Measurements from ENCODE around the gene STK31. TPM values are rescaled to one million over a fixed set of nuclear protein-coding genes. Genes with fewer than 3 reads are reported as not detected.

The STK31 gene
- total and polyA plus RNA-seq, 4 donors = 0.03 to 0.59 (median 0.18) TPM

DNA sequence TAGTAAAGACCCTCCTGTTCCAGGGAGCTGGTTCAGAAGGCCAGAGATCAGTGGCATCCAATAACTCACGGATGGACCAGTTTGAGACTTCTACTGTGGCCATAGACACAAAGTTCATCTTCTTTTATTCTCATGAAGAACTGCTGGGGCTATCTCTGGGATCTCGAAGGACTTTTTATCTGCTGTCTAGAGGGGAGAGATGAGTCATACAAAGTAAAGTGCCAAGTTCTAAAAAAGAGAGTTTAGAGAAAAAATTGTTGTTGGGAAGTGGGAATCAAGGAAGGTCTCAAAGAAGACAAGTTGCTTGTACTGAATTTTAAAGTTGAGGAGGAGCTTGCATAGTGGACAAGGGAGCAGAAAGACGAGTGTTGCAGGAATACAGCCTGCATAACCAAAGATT lies 38.0 kb upstream of the STK31 start:
- TF ChIP-seq FOXA1 (IDR thresholded peaks at IDR 0.05) (no peak), GABPA (IDR thresholded peaks at IDR 0.05 in 1 of 2, conservative IDR thresholded peaks at IDR 0.05 in 1 of 2) (no peak), EGR1 (IDR thresholded peaks at IDR 0.05; ENCODE audit: low read depth in 2 of 2) (no peak), NR2F2 (IDR thresholded peaks at IDR 0.05) (no peak), HNF4A (conservative IDR thresholded peaks at IDR 0.05) (no peak), JUND (IDR thresholded peaks at IDR 0.05) (no peak), YY1 (IDR thresholded peaks at IDR 0.05) (no peak), RAD21 (IDR thresholded peaks at IDR 0.05) (no peak), HNF4G (IDR thresholded peaks at IDR 0.05) (no peak), FOXA2 (IDR thresholded peaks at IDR 0.05) (no peak)
- TF ChIP-seq, protein P1, sequence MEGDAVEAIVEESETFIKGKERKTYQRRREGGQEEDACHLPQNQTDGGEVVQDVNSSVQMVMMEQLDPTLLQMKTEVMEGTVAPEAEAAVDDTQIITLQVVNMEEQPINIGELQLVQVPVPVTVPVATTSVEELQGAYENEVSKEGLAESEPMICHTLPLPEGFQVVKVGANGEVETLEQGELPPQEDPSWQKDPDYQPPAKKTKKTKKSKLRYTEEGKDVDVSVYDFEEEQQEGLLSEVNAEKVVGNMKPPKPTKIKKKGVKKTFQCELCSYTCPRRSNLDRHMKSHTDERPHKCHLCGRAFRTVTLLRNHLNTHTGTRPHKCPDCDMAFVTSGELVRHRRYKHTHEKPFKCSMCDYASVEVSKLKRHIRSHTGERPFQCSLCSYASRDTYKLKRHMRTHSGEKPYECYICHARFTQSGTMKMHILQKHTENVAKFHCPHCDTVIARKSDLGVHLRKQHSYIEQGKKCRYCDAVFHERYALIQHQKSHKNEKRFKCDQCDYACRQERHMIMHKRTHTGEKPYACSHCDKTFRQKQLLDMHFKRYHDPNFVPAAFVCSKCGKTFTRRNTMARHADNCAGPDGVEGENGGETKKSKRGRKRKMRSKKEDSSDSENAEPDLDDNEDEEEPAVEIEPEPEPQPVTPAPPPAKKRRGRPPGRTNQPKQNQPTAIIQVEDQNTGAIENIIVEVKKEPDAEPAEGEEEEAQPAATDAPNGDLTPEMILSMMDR (IDR thresholded peaks at IDR 0.05; ENCODE audit: low read depth, low read length, missing input control) = no peak
- TF ChIP-seq, protein P2, sequence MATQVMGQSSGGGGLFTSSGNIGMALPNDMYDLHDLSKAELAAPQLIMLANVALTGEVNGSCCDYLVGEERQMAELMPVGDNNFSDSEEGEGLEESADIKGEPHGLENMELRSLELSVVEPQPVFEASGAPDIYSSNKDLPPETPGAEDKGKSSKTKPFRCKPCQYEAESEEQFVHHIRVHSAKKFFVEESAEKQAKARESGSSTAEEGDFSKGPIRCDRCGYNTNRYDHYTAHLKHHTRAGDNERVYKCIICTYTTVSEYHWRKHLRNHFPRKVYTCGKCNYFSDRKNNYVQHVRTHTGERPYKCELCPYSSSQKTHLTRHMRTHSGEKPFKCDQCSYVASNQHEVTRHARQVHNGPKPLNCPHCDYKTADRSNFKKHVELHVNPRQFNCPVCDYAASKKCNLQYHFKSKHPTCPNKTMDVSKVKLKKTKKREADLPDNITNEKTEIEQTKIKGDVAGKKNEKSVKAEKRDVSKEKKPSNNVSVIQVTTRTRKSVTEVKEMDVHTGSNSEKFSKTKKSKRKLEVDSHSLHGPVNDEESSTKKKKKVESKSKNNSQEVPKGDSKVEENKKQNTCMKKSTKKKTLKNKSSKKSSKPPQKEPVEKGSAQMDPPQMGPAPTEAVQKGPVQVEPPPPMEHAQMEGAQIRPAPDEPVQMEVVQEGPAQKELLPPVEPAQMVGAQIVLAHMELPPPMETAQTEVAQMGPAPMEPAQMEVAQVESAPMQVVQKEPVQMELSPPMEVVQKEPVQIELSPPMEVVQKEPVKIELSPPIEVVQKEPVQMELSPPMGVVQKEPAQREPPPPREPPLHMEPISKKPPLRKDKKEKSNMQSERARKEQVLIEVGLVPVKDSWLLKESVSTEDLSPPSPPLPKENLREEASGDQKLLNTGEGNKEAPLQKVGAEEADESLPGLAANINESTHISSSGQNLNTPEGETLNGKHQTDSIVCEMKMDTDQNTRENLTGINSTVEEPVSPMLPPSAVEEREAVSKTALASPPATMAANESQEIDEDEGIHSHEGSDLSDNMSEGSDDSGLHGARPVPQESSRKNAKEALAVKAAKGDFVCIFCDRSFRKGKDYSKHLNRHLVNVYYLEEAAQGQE (IDR thresholded peaks at IDR 0.05) = no peak
- TF ChIP-seq, protein P3, sequence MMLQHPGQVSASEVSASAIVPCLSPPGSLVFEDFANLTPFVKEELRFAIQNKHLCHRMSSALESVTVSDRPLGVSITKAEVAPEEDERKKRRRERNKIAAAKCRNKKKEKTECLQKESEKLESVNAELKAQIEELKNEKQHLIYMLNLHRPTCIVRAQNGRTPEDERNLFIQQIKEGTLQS (IDR thresholded peaks at IDR 0.05) = no peak
- no peak for DNase-seq (ENCODE audit: low spot score)
- Histone ChIP-seq H3K27ac (ENCODE audit: low read depth in 1 of 2, low read length in 2 of 2) (no peak overlapping the region), H3K27me3 (ENCODE audit: control insufficient read depth in 4 of 4, insufficient read depth in 4 of 4, low read length in 3 of 4) (no peaks in the 10 kb centered on the region), H3K9me3 (ENCODE audit: control insufficient read depth in 4 of 4, low read length in 3 of 4) (no peaks in the 10 kb centered on the region), H3K36me3 (ENCODE audit: control insufficient read depth in 4 of 4, insufficient read depth in 3 of 4, low read depth in 1 of 4, low read length in 3 of 4) (no peaks in the 10 kb centered on the region), H3K4me1 (ENCODE audit: control insufficient read depth in 4 of 4, insufficient read depth in 4 of 4, low read length in 3 of 4) (no peaks in the 10 kb centered on the region), H3K9ac (ENCODE audit: low read depth in 1 of 2, low read length in 2 of 2) (no peak overlapping the region), H3K4me3 (ENCODE audit: low read depth in 1 of 3, low read length in 3 of 3) (no peak overlapping the region)
- WGBS = 88% methylated on average over 3 of the region's 3 CpGs

DNA sequence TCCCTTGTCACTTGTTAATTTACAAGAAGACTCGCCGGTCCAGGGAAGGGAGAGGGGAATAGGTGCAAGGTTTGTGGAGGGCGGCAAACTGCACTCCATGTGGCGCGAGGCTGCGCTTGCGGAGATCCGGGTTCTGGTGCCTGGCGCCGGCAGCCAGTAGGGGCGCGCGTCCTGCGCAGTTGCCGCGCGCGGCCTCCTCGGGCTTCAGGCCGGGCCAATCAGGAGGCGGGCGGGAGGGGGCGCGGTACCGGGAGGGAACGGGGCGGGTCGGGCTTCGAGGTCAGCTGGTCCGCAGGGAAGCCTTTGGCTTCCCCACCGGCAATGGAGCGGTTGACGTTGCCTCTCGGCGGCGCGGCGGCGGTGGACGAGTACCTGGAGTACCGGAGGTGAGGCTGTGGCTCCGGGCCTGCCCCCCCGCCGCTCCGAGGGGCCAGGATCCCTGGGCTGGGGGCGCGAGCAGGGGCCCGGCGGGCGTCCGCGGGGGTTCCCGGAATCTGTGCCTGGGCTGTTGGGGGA lies 30.1 kb upstream of the STK31 start, which contains the start of gene FAM221A:
Gene FAM221A (plus strand): TSS at position 302 of the 516 bp plus-strand sequence. CDS start 20 bp downstream, at position 322.
- H3K36me3 ChIP-seq (ENCODE audit: control insufficient read depth in 4 of 4, insufficient read depth in 3 of 4, low read depth in 1 of 4, low read length in 3 of 4) = peaks cover 0 to 1% (median 0%) of the 10 kb centered on the region in 4 donors
- no peaks in the 10 kb centered on the region for H3K27me3 ChIP-seq (ENCODE audit: control insufficient read depth in 4 of 4, insufficient read depth in 4 of 4, low read length in 3 of 4)
- H3K4me1 ChIP-seq (ENCODE audit: control insufficient read depth in 4 of 4, insufficient read depth in 4 of 4, low read length in 3 of 4) = peaks cover 3 to 4% (median 4%) of the 10 kb centered on the region in 4 donors
- H3K27ac ChIP-seq (ENCODE audit: low read depth in 1 of 2, low read length in 2 of 2) = peak within 1 kb of the TSS; percentile 80 to 81
- DNase-seq (ENCODE audit: low spot score) = peak; percentile 89
- peak within 1 kb of the TSS; percentile 81 to 99 (median 81) for H3K4me3 ChIP-seq (ENCODE audit: low read depth in 1 of 3, low read length in 3 of 3)
- H3K9ac ChIP-seq (ENCODE audit: low read depth in 1 of 2, low read length in 2 of 2) = peak within 1 kb of the TSS; percentile 30 to 61
- no peaks in the 10 kb centered on the region for H3K9me3 ChIP-seq (ENCODE audit: control insufficient read depth in 4 of 4, low read length in 3 of 4)
- WGBS = under 1% methylated on average over 53 of the region's 53 CpGs
- TF ChIP-seq, protein P4, sequence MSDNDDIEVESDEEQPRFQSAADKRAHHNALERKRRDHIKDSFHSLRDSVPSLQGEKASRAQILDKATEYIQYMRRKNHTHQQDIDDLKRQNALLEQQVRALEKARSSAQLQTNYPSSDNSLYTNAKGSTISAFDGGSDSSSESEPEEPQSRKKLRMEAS (IDR thresholded peaks at IDR 0.05) = peak; percentile 70
- TF ChIP-seq RAD21 (IDR thresholded peaks at IDR 0.05) (peak in 1 of 2 donors; percentile 59), NR2F2 (IDR thresholded peaks at IDR 0.05) (no peak), FOXA1 (IDR thresholded peaks at IDR 0.05) (no peak), GABPA (IDR thresholded peaks at IDR 0.05 in 1 of 2, conservative IDR thresholded peaks at IDR 0.05 in 1 of 2) (no peak), HNF4G (IDR thresholded peaks at IDR 0.05) (no peak), SP1 (IDR thresholded peaks at IDR 0.05) (peak; percentile 24), EGR1 (IDR thresholded peaks at IDR 0.05; ENCODE audit: low read depth in 2 of 2) (no peak), HNF4A (conservative IDR thresholded peaks at IDR 0.05) (no peak), RXRA (IDR thresholded peaks at IDR 0.05) (no peak), JUND (IDR thresholded peaks at IDR 0.05) (no peak)
- TF ChIP-seq, protein P2 (IDR thresholded peaks at IDR 0.05) = no peak
- TF ChIP-seq, protein P5, sequence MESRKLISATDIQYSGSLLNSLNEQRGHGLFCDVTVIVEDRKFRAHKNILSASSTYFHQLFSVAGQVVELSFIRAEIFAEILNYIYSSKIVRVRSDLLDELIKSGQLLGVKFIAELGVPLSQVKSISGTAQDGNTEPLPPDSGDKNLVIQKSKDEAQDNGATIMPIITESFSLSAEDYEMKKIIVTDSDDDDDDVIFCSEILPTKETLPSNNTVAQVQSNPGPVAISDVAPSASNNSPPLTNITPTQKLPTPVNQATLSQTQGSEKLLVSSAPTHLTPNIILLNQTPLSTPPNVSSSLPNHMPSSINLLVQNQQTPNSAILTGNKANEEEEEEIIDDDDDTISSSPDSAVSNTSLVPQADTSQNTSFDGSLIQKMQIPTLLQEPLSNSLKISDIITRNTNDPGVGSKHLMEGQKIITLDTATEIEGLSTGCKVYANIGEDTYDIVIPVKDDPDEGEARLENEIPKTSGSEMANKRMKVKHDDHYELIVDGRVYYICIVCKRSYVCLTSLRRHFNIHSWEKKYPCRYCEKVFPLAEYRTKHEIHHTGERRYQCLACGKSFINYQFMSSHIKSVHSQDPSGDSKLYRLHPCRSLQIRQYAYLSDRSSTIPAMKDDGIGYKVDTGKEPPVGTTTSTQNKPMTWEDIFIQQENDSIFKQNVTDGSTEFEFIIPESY (IDR thresholded peaks at IDR 0.05) = no peak
- TF ChIP-seq, protein P3 (IDR thresholded peaks at IDR 0.05) = no peak
